Erythroblast (primary cell): Measurements from ENCODE around the gene SVOPL.

Experiments
- GATA1 ChIP-seq: IDR thresholded peaks from 2 replicates; pipeline ENCODE4 v1.6.1; 2011; ENCODE audit warnings: low read depth, mild to moderate bottlenecking, control low read depth, low read length, moderate library complexity
- POLR2A ChIP-seq: IDR thresholded peaks from 2 replicates; pipeline ENCODE4 v1.6.1; 2011; ENCODE audit warnings: mild to moderate bottlenecking, low read length

GRCh38 chr7:138727336-138728099 lies 26.4 kb upstream of the SVOPL start:
- TF ChIP-seq POLR2A (no peak), GATA1 (no peak)
